Measurements from ENCODE around the gene ABLIM2.

The ABLIM2 gene

GRCh38 chr4:8131826-8132225 lies 26.8 kb downstream of the ABLIM2 start:
- no peaks in the 10 kb centered on the region for H3K36me3 ChIP-seq (ENCODE audit: control insufficient read depth, insufficient read depth, low read length, severe bottlenecking)
- no peak overlapping the region for H3K4me3 ChIP-seq (ENCODE audit: low read length)
- H3K9me3 ChIP-seq (ENCODE audit: control insufficient read depth, low read length) = no peaks in the 10 kb centered on the region
- H3K27me3 ChIP-seq (replicated peaks; ENCODE audit: control insufficient read depth, insufficient read depth, low read length) = peaks cover 62% of the 10 kb centered on the region
- H3K9ac ChIP-seq (ENCODE audit: low read length) = no peak overlapping the region
- H3K4me1 ChIP-seq (ENCODE audit: control insufficient read depth, insufficient read depth, low read length) = no peaks in the 10 kb centered on the region
- no peak for DNase-seq (ENCODE audit: low read depth)

DNA sequence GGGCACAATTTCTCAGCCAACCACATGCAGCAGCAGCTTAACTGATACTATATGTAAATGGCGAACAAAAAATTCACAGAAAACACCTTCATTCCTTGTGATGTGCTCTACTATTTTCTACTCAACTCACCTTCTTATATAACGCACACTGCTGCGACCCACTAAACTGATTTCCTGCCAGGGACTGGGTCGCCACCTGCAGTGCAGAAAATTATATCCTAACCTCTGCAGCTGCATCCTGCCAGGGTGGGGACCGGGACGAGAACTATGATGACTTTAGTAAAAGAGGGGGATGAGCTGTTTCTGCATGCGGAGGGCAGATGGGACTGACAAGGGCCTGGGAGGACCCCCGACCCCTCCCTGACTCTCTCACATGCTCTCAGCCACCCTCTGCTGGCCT lies 27.4 kb downstream of the ABLIM2 start:
- no peak for DNase-seq (ENCODE audit: low read depth)
- H3K36me3 ChIP-seq (ENCODE audit: control insufficient read depth, insufficient read depth, low read length, severe bottlenecking) = no peaks in the 10 kb centered on the region
- no peak overlapping the region for H3K4me3 ChIP-seq (ENCODE audit: low read length)
- H3K27me3 ChIP-seq (replicated peaks; ENCODE audit: control insufficient read depth, insufficient read depth, low read length) = peaks cover 68% of the 10 kb centered on the region
- no peak overlapping the region for H3K9ac ChIP-seq (ENCODE audit: low read length)
- H3K9me3 ChIP-seq (ENCODE audit: control insufficient read depth, low read length) = no peaks in the 10 kb centered on the region
- H3K4me1 ChIP-seq (ENCODE audit: control insufficient read depth, insufficient read depth, low read length) = no peaks in the 10 kb centered on the region

DNA sequence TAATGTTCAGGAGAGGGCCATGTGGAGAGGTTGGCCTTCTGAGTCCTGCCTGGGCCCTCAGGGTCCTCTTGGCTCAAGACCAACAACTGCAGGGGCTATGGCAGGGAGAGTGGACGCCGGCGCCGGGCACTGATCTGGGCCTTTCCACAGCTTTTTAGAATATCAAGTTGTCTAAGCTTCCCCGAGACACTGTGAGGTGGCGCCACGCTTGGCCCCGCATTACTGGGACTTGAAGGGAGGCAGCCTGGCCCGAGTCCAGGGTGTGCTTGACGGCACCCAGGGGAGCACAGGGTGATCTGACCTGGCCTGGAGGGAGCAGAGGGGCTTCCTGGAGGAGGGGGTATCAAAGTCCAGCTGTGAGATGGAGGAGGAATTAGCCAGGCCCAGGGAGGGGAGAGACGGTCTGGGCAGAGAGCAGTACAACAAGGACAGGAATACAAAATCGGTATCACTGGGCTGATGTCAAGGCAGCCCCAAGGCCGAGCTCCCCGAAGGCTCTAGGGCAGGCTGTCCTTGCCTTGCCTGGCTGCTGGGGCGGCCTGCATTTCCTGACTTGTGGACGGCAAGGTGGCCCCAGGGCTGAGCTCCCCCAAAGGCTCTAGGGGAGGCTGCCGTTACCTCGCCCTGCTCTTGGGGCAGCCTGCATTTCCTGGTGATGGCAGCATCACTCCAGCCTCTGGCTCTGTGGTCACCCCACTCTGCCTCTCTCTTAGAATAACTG lies 28.1 kb downstream of the ABLIM2 start:
- Histone ChIP-seq H3K4me3 (ENCODE audit: low read length) (no peak overlapping the region), H3K9ac (ENCODE audit: low read length) (no peak overlapping the region), H3K36me3 (ENCODE audit: control insufficient read depth, insufficient read depth, low read length, severe bottlenecking) (no peaks in the 10 kb centered on the region), H3K4me1 (ENCODE audit: control insufficient read depth, insufficient read depth, low read length) (no peaks in the 10 kb centered on the region), H3K9me3 (ENCODE audit: control insufficient read depth, low read length) (no peaks in the 10 kb centered on the region), H3K27me3 (replicated peaks; ENCODE audit: control insufficient read depth, insufficient read depth, low read length) (peaks cover 71% of the 10 kb centered on the region)
- no peak for DNase-seq (ENCODE audit: low read depth)

DNA sequence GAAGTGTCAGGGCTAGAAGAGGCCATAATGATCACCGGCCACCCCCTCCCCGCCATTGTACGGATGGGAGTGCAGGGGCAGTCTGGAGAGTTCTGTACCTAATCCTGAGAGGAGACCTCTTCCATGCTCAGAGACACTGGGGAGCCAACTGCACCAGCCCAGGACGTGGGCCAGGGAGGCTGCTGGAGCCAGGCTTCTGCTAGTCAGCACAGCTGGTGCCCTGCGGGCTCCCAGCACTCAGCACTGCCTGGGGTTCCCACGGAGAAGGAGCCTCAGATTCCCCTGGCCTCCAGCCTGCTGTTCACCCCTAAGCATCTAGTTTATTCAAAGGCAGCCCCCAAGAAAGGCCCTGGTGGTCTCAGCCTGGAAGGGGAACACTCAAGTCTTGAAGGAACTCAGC lies 28.8 kb downstream of the ABLIM2 start:
- no peak for DNase-seq (ENCODE audit: low read depth)
- Histone ChIP-seq H3K27me3 (replicated peaks; ENCODE audit: control insufficient read depth, insufficient read depth, low read length) (peaks cover 69% of the 10 kb centered on the region), H3K9ac (ENCODE audit: low read length) (no peak overlapping the region), H3K36me3 (ENCODE audit: control insufficient read depth, insufficient read depth, low read length, severe bottlenecking) (no peaks in the 10 kb centered on the region), H3K4me1 (ENCODE audit: control insufficient read depth, insufficient read depth, low read length) (no peaks in the 10 kb centered on the region), H3K4me3 (ENCODE audit: low read length) (no peak overlapping the region), H3K9me3 (ENCODE audit: control insufficient read depth, low read length) (no peaks in the 10 kb centered on the region)

- Histone ChIP-seq H3K9me3 (ENCODE audit: control insufficient read depth, low read length) (no peaks in the 10 kb centered on the region), H3K36me3 (ENCODE audit: control insufficient read depth, insufficient read depth, low read length, severe bottlenecking) (no peaks in the 10 kb centered on the region), H3K9ac (ENCODE audit: low read length) (no peak overlapping the region), H3K4me1 (ENCODE audit: control insufficient read depth, insufficient read depth, low read length) (no peaks in the 10 kb centered on the region), H3K4me3 (ENCODE audit: low read length) (no peak overlapping the region), H3K27me3 (replicated peaks; ENCODE audit: control insufficient read depth, insufficient read depth, low read length) (peaks cover 74% of the 10 kb centered on the region)
- no peak for DNase-seq (ENCODE audit: low read depth)
Measured at GRCh38 chr4:8129136-8129535, 29.5 kb downstream of the ABLIM2 start.

DNA sequence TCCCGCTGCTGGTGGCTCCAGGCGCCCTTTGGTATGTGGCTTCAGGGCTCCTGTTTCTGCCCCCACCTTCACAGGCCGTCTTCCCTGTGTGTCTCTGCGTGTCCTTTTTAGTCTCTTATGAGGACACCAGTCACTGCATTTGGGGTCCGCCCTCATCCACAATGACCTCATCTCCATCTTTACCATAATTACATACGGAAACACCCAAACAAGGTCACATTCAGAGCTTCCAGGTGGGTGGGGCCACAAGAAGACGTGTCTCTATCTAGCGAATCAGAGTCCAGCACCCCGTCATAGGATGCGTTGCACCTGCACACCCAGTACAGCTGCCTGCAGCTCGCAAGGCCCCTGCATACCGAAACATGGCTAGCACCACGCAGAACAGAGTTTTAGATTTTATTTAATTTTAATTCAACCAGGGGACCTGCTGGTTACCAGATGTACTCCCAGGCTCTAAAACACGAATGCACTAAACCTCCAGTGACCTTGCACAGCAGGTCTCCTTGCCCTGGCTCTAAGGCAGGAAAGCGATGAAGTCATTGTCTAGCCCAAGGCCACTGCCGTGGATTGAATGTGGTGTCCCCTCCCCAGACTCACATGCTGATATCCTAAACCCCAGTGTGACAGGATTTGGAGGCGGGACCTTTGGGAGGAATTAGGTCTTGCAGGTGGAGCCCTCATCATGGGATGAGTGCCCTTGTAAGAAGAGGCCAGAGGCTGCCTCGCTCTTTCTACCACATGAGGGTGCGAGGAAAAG lies 30.3 kb downstream of the ABLIM2 start:
- H3K4me1 ChIP-seq (ENCODE audit: control insufficient read depth, insufficient read depth, low read length) = no peaks in the 10 kb centered on the region
- H3K27me3 ChIP-seq (replicated peaks; ENCODE audit: control insufficient read depth, insufficient read depth, low read length) = peaks cover 77% of the 10 kb centered on the region
- no peaks in the 10 kb centered on the region for H3K36me3 ChIP-seq (ENCODE audit: control insufficient read depth, insufficient read depth, low read length, severe bottlenecking)
- DNase-seq (ENCODE audit: low read depth) = no peak
- no peak overlapping the region for H3K4me3 ChIP-seq (ENCODE audit: low read length)
- H3K9ac ChIP-seq (ENCODE audit: low read length) = no peak overlapping the region
- no peaks in the 10 kb centered on the region for H3K9me3 ChIP-seq (ENCODE audit: control insufficient read depth, low read length)

GRCh38 chr4:8127051-8127826 lies 31.4 kb downstream of the ABLIM2 start:
- no peak overlapping the region for H3K4me3 ChIP-seq (ENCODE audit: low read length)
- no peaks in the 10 kb centered on the region for H3K36me3 ChIP-seq (ENCODE audit: control insufficient read depth, insufficient read depth, low read length, severe bottlenecking)
- H3K9ac ChIP-seq (ENCODE audit: low read length) = no peak overlapping the region
- peaks cover 71% of the 10 kb centered on the region for H3K27me3 ChIP-seq (replicated peaks; ENCODE audit: control insufficient read depth, insufficient read depth, low read length)
- no peaks in the 10 kb centered on the region for H3K4me1 ChIP-seq (ENCODE audit: control insufficient read depth, insufficient read depth, low read length)
- peaks cover 3% of the 10 kb centered on the region for H3K9me3 ChIP-seq (ENCODE audit: control insufficient read depth, low read length)
- DNase-seq (ENCODE audit: low read depth) = no peak

DNA sequence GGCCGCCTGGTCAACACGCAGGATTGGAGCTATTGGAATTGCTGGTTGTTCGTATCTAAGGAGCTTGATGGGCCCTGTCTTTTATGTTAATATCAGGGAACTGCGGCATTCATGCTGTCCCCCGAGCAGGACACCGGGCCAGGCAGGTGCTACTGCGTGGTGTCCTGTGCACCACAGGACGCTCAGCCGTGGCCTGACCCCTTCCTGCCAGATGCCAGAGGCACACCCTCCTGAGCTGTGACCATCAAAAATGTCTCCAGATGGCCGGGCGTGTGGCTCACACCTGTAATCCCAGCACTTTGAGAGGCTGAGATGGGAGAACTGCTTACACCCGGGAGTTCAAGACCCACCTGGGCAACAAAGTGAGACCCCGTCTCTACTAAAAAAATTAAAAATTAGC lies 32.1 kb downstream of the ABLIM2 start:
- H3K36me3 ChIP-seq (ENCODE audit: control insufficient read depth, insufficient read depth, low read length, severe bottlenecking) = no peaks in the 10 kb centered on the region
- no peak overlapping the region for H3K4me3 ChIP-seq (ENCODE audit: low read length)
- no peak overlapping the region for H3K9ac ChIP-seq (ENCODE audit: low read length)
- H3K27me3 ChIP-seq (replicated peaks; ENCODE audit: control insufficient read depth, insufficient read depth, low read length) = peaks cover 74% of the 10 kb centered on the region
- H3K4me1 ChIP-seq (ENCODE audit: control insufficient read depth, insufficient read depth, low read length) = no peaks in the 10 kb centered on the region
- no peak for DNase-seq (ENCODE audit: low read depth)
- peaks cover 5% of the 10 kb centered on the region for H3K9me3 ChIP-seq (ENCODE audit: control insufficient read depth, low read length)

- H3K27me3 ChIP-seq (replicated peaks; ENCODE audit: control insufficient read depth, insufficient read depth, low read length) = peaks cover 76% of the 10 kb centered on the region
- H3K4me3 ChIP-seq (ENCODE audit: low read length) = no peak overlapping the region
- peaks cover 5% of the 10 kb centered on the region for H3K9me3 ChIP-seq (ENCODE audit: control insufficient read depth, low read length)
- no peaks in the 10 kb centered on the region for H3K36me3 ChIP-seq (ENCODE audit: control insufficient read depth, insufficient read depth, low read length, severe bottlenecking)
- no peak overlapping the region for H3K9ac ChIP-seq (ENCODE audit: low read length)
- DNase-seq (ENCODE audit: low read depth) = no peak
- H3K4me1 ChIP-seq (ENCODE audit: control insufficient read depth, insufficient read depth, low read length) = no peaks in the 10 kb centered on the region
Measured at GRCh38 chr4:8125526-8126056, 33.0 kb downstream of the ABLIM2 start.

GRCh38 chr4:8123870-8124269 lies 34.7 kb downstream of the ABLIM2 start:
- H3K4me1 ChIP-seq (ENCODE audit: control insufficient read depth, insufficient read depth, low read length) = no peaks in the 10 kb centered on the region
- no peak for DNase-seq (ENCODE audit: low read depth)
- no peak overlapping the region for H3K9ac ChIP-seq (ENCODE audit: low read length)
- H3K4me3 ChIP-seq (ENCODE audit: low read length) = no peak overlapping the region
- peaks cover 82% of the 10 kb centered on the region for H3K27me3 ChIP-seq (replicated peaks; ENCODE audit: control insufficient read depth, insufficient read depth, low read length)
- H3K36me3 ChIP-seq (ENCODE audit: control insufficient read depth, insufficient read depth, low read length, severe bottlenecking) = no peaks in the 10 kb centered on the region
- peaks cover 5% of the 10 kb centered on the region for H3K9me3 ChIP-seq (ENCODE audit: control insufficient read depth, low read length)

- H3K4me3 ChIP-seq (ENCODE audit: low read length) = no peak overlapping the region
- H3K9ac ChIP-seq (ENCODE audit: low read length) = no peak overlapping the region
- H3K27me3 ChIP-seq (replicated peaks; ENCODE audit: control insufficient read depth, insufficient read depth, low read length) = peaks cover 82% of the 10 kb centered on the region
- H3K9me3 ChIP-seq (ENCODE audit: control insufficient read depth, low read length) = peaks cover 5% of the 10 kb centered on the region
- no peaks in the 10 kb centered on the region for H3K4me1 ChIP-seq (ENCODE audit: control insufficient read depth, insufficient read depth, low read length)
- DNase-seq (ENCODE audit: low read depth) = no peak
- no peaks in the 10 kb centered on the region for H3K36me3 ChIP-seq (ENCODE audit: control insufficient read depth, insufficient read depth, low read length, severe bottlenecking)
Measured at GRCh38 chr4:8123389-8123788, 35.2 kb downstream of the ABLIM2 start.

Measured in adipocyte (in vitro differentiated cells).